SK-N-SH treated with all-trans-retinoic acid at 6 μM for 48 hours (cell line): Measurements from ENCODE around the gene OR2V1.

Experiments used
- ARNTL ChIP-seq: fragments of 450-650 bp; formaldehyde crosslinking; IDR thresholded peaks from 2 replicates; pipeline ENCODE4 v1.5.0; 2020; ENCODE audit warnings: low read depth, mild to moderate bottlenecking, moderate library complexity, borderline replicate concordance
- CREB5 ChIP-seq: fragments of 250-450 bp; sonication (Bioruptor Pico); IDR thresholded peaks from 2 replicates; pipeline ENCODE4 v1.5.1; 2020; ENCODE audit warnings: low read depth, mild to moderate bottlenecking, moderate library complexity
- ISL1 ChIP-seq: fragments of 250-450 bp; sonication (Bioruptor Pico); IDR thresholded peaks from 2 replicates; pipeline ENCODE4 v2.1.2; 2022; ENCODE audit warnings: mild to moderate bottlenecking, moderate library complexity
- OSR1 ChIP-seq: fragments of 250-450 bp; sonication (Bioruptor Pico); IDR thresholded peaks from 2 replicates; pipeline ENCODE4 v1.8.0; 2022; ENCODE audit warnings: moderate library complexity, mild to moderate bottlenecking, inconsistent platforms
- PATZ1 ChIP-seq: fragments of 250-450 bp; sonication (Bioruptor Pico); IDR thresholded peaks from 2 replicates; pipeline ENCODE4 v1.8.0; 2020; ENCODE audit warnings: mild to moderate bottlenecking, moderate library complexity, borderline replicate concordance
- PPARA ChIP-seq: fragments of 250-450 bp; sonication (Bioruptor Pico); IDR thresholded peaks from 2 replicates; pipeline ENCODE4 v1.5.0; 2020; ENCODE audit warnings: mild to moderate bottlenecking, borderline replicate concordance
- TCF4 ChIP-seq: fragments of 250-450 bp; sonication (Bioruptor Pico); IDR thresholded peaks from 2 replicates; pipeline ENCODE4 v1.8.0; 2021; ENCODE audit warnings: mild to moderate bottlenecking, moderate library complexity, borderline replicate concordance
- TSHZ2 ChIP-seq: fragments of 250-450 bp; sonication (Bioruptor Pico); IDR thresholded peaks from 2 replicates; pipeline ENCODE4 v1.5.0; 2020; ENCODE audit warnings: mild to moderate bottlenecking, moderate library complexity
- ZNF565 ChIP-seq: fragments of 450-650 bp; formaldehyde crosslinking; conservative IDR thresholded peaks from 2 replicates; pipeline ENCODE4 v1.5.0; 2020; ENCODE audit warnings: low read depth, mild to moderate bottlenecking, moderate library complexity

- TF ChIP-seq TSHZ2 (CRISPR knock-in tag) (no peak), ISL1 (CRISPR knock-in tag) (no peak), PPARA (CRISPR knock-in tag) (no peak), PATZ1 (CRISPR knock-in tag) (no peak), ARNTL (CRISPR knock-in tag) (no peak), ZNF565 (no peak), OSR1 (CRISPR knock-in tag) (no peak), TCF4 (CRISPR knock-in tag) (no peak), CREB5 (CRISPR knock-in tag) (no peak)
Measured at GRCh38 chr5:181136361-181136955, 5.5 kb upstream of the OR2V1 start.
